ENCODE results near the gene AP1G1. TPM values are rescaled to one million over a fixed set of nuclear protein-coding genes. Genes with fewer than 3 reads are reported as not detected.

Gene AP1G1
- total and polyA plus RNA-seq, 2 of the 8 experiments (the other 6 are each of a cell fraction or from before 2014, with no cell fraction given) = 43.9 to 68.4 TPM

- TF ChIP-seq, protein P1, sequence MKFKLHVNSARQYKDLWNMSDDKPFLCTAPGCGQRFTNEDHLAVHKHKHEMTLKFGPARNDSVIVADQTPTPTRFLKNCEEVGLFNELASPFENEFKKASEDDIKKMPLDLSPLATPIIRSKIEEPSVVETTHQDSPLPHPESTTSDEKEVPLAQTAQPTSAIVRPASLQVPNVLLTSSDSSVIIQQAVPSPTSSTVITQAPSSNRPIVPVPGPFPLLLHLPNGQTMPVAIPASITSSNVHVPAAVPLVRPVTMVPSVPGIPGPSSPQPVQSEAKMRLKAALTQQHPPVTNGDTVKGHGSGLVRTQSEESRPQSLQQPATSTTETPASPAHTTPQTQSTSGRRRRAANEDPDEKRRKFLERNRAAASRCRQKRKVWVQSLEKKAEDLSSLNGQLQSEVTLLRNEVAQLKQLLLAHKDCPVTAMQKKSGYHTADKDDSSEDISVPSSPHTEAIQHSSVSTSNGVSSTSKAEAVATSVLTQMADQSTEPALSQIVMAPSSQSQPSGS (IDR thresholded peaks at IDR 0.05; ENCODE audit: low read length) = 0 out of 2 replicates have a peak, but pooled peaks have one; percentile 54
- TF ChIP-seq, protein P2, sequence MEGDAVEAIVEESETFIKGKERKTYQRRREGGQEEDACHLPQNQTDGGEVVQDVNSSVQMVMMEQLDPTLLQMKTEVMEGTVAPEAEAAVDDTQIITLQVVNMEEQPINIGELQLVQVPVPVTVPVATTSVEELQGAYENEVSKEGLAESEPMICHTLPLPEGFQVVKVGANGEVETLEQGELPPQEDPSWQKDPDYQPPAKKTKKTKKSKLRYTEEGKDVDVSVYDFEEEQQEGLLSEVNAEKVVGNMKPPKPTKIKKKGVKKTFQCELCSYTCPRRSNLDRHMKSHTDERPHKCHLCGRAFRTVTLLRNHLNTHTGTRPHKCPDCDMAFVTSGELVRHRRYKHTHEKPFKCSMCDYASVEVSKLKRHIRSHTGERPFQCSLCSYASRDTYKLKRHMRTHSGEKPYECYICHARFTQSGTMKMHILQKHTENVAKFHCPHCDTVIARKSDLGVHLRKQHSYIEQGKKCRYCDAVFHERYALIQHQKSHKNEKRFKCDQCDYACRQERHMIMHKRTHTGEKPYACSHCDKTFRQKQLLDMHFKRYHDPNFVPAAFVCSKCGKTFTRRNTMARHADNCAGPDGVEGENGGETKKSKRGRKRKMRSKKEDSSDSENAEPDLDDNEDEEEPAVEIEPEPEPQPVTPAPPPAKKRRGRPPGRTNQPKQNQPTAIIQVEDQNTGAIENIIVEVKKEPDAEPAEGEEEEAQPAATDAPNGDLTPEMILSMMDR (IDR thresholded peaks at IDR 0.05; ENCODE audit: control extremely low read depth in 1 of 3, insufficient read depth in 1 of 3, low read depth in 1 of 3, low read length in 3 of 3) = no peak
- no peak for TF ChIP-seq ZNF274 (IDR thresholded peaks at IDR 0.05; ENCODE audit: borderline replicate concordance, extremely low read depth, low read length)
- TF ChIP-seq POLR2AphosphoS5 (IDR thresholded peaks at IDR 0.05; ENCODE audit: low read depth, low read length) = peak; percentile 91
- TF ChIP-seq CEBPB (IDR thresholded peaks at IDR 0.05; ENCODE audit: low read depth, low read length) = no peak
- TF ChIP-seq EP300 (IDR thresholded peaks at IDR 0.05; ENCODE audit: borderline replicate concordance in 1 of 2, low read depth in 2 of 2, low read length in 2 of 2) = peak; percentile 10 to 75; a peak in 2 of 3 replicates
- TF ChIP-seq BRCA1 (IDR thresholded peaks at IDR 0.05; ENCODE audit: low read depth, low read length) = no peak
- no peak for TF ChIP-seq E2F6 (IDR thresholded peaks at IDR 0.05)
- TF ChIP-seq FOSL1 (IDR thresholded peaks at IDR 0.05; ENCODE audit: insufficient read depth, low read depth, low read length) = no peak
- TF ChIP-seq RFX5 (IDR thresholded peaks at IDR 0.05; ENCODE audit: borderline replicate concordance, low read depth, low read length) = no peak
- TF ChIP-seq KDM5A (IDR thresholded peaks at IDR 0.05; ENCODE audit: low read length) = peak; percentile 91
- 0 out of 2 replicates have a peak, but pooled peaks have one; percentile 61 for TF ChIP-seq CHD1 (IDR thresholded peaks at IDR 0.05; ENCODE audit: low read depth, low read length)
- no peak for TF ChIP-seq EZH2 (IDR thresholded peaks at IDR 0.05; ENCODE audit: low read depth, low read length, severe bottlenecking)
- TF ChIP-seq CTBP2 (IDR thresholded peaks at IDR 0.05; ENCODE audit: borderline replicate concordance, insufficient read depth, insufficient read length, low read length) = no peak
- TF ChIP-seq POU5F1 (IDR thresholded peaks at IDR 0.05; ENCODE audit: low read depth, low read length) = no peak
- peak; percentile 62 to 86 for TF ChIP-seq POLR2A (IDR thresholded peaks at IDR 0.05; ENCODE audit: control extremely low read depth in 1 of 2, low read depth in 2 of 2, low read length in 2 of 2)
- no peak for TF ChIP-seq SUZ12 (IDR thresholded peaks at IDR 0.05; ENCODE audit: low read length)
- no peak for TF ChIP-seq BACH1 (IDR thresholded peaks at IDR 0.05; ENCODE audit: low read length)
Measured at GRCh38 chr16:71808593-71809459, at the start of gene AP1G1 (continued).
